ENCODE measurements around the gene SLC17A1.
"Not testable (repeated sequence)": the region's sequence is repeated elsewhere in the genome, so short reads cannot be mapped to it uniquely, and the experiment has no call there.

SLC17A1 gene

GRCh38 chr6:25754535-25754934 lies 77.3 kb downstream of the SLC17A1 start, which contains the start of gene SLC17A4:
Gene SLC17A4, plus strand, starts transcription at chr6:25754742. Its CDS starts 7,221 bp downstream, at chr6:25761963.
- no peak for DNase-seq

- DNase-seq, result no peak
These were observed 78.8 kb downstream of the SLC17A1 start for GRCh38 chr6:25753079-25753478.

GRCh38 chr6:25750906-25751305 lies 80.9 kb downstream of the SLC17A1 start:
- no peak for DNase-seq

- DNase-seq, result no peak
These were observed 82.0 kb downstream of the SLC17A1 start for GRCh38 chr6:25749837-25750236.

- DNase-seq, result not testable (repeated sequence)
These were observed 83.0 kb downstream of the SLC17A1 start for GRCh38 chr6:25748601-25749517.

GRCh38 chr6:25748049-25748448 lies 83.8 kb downstream of the SLC17A1 start:
- no peak for DNase-seq

GRCh38 chr6:25747477-25747876 lies 84.4 kb downstream of the SLC17A1 start:
- DNase-seq, result no peak

- no peak for DNase-seq
These were observed 84.9 kb downstream of the SLC17A1 start for GRCh38 chr6:25746968-25747367.

GRCh38 chr6:25745836-25746235 lies 86.0 kb downstream of the SLC17A1 start:
- no peak for DNase-seq

- DNase-seq, result no peak
These were observed 88.0 kb downstream of the SLC17A1 start for GRCh38 chr6:25743868-25744267.

- no peak for DNase-seq
These were observed 96.6 kb downstream of the SLC17A1 start for GRCh38 chr6:25735261-25735660.

Measured in eye (tissue), 1 donor.